GM18498 (cell line): Measurements from ENCODE around the gene ACOXL.

Experiments used
- ATAC-seq: cut with Tn5 transposase; IDR thresholded peaks from one replicate; pipeline ENCODE4 v1.9.1; 2021; ENCODE audit warnings: mild to moderate bottlenecking, moderate library complexity; ENCODE audit not compliant: unreplicated experiment

The ACOXL gene

GRCh38 chr2:110904779-110905148, 172.4 kb downstream of the ACOXL start:
- ATAC-seq = no peak

- no peak for ATAC-seq
Observed at GRCh38 chr2:110905217-110905616, 172.8 kb downstream of the ACOXL start.

GRCh38 chr2:110906613-110907298, 174.4 kb downstream of the ACOXL start:
- no peak for ATAC-seq

GRCh38 chr2:110909501-110909900, 177.1 kb downstream of the ACOXL start:
- no peak for ATAC-seq

GRCh38 chr2:110910423-110910822, 178.1 kb downstream of the ACOXL start:
- peak; percentile 62 for ATAC-seq

GRCh38 chr2:110919738-110920137, 187.4 kb downstream of the ACOXL start:
- no peak for ATAC-seq

GRCh38 chr2:110925479-110925878, 193.1 kb downstream of the ACOXL start:
- ATAC-seq = no peak

GRCh38 chr2:110927526-110927925, 195.2 kb downstream of the ACOXL start:
- no peak for ATAC-seq

GRCh38 chr2:110929528-110929927, 197.2 kb downstream of the ACOXL start:
- ATAC-seq = no peak

- ATAC-seq = no peak
Observed at GRCh38 chr2:110931648-110932047, 199.3 kb downstream of the ACOXL start.

- no peak for ATAC-seq
Observed at GRCh38 chr2:110933420-110933819, 201.0 kb downstream of the ACOXL start.

GRCh38 chr2:110934948-110935347, 202.6 kb downstream of the ACOXL start:
- no peak for ATAC-seq

- no peak for ATAC-seq
Observed at GRCh38 chr2:110940376-110940910, 208.1 kb downstream of the ACOXL start.

GRCh38 chr2:110941226-110941625, 208.9 kb downstream of the ACOXL start:
- ATAC-seq = no peak

GRCh38 chr2:110943070-110943634, 210.8 kb downstream of the ACOXL start:
- no peak for ATAC-seq

GRCh38 chr2:110946902-110947301, 214.5 kb downstream of the ACOXL start:
- ATAC-seq = no peak

GRCh38 chr2:110948027-110948674, 215.8 kb downstream of the ACOXL start:
- ATAC-seq = no peak

GRCh38 chr2:110950281-110950680, 217.9 kb downstream of the ACOXL start:
- ATAC-seq = no peak

GRCh38 chr2:110955045-110955444, 222.7 kb downstream of the ACOXL start:
- no peak for ATAC-seq

GRCh38 chr2:110955556-110955955, 223.2 kb downstream of the ACOXL start:
- ATAC-seq = no peak

- ATAC-seq = no peak
Observed at GRCh38 chr2:110957293-110957692, 224.9 kb downstream of the ACOXL start.
